GM12872 (cell line): ENCODE results near the gene KLHL10.

Experiments
- CTCF ChIP-seq: IDR thresholded peaks from 3 replicates; pipeline ENCODE4 v1.5.1; 2011; ENCODE audit warnings: low read depth, mild to moderate bottlenecking, low read length, moderate library complexity; ENCODE audit not compliant: insufficient read depth

Gene KLHL10

GRCh38 chr17:41870627-41871026 is 33.0 kb downstream of the KLHL10 start:
- no peak for TF ChIP-seq CTCF

GRCh38 chr17:41871789-41872188 is 34.2 kb downstream of the KLHL10 start:
- no peak for TF ChIP-seq CTCF

- no peak for TF ChIP-seq CTCF
Measured at GRCh38 chr17:41873559-41874292, 36.1 kb downstream of the KLHL10 start.

GRCh38 chr17:41880130-41880529 is 42.5 kb downstream of the KLHL10 start:
- no peak for TF ChIP-seq CTCF

- TF ChIP-seq CTCF: no peak
Measured at GRCh38 chr17:41882756-41883155, 45.1 kb downstream of the KLHL10 start.

GRCh38 chr17:41885733-41886132 is 48.1 kb downstream of the KLHL10 start:
- peak; percentile 25; the same call in 1 of the 3 replicates for TF ChIP-seq CTCF

GRCh38 chr17:41888332-41888965 is 50.8 kb downstream of the KLHL10 start:
- no peak for TF ChIP-seq CTCF
